GM18951 (cell line): ENCODE measurements around the gene EFEMP1.

Experiments
- POLR2A ChIP-seq: IDR thresholded peaks from 4 replicates; pipeline ENCODE4 v1.6.1; 2011; ENCODE audit warnings: mild to moderate bottlenecking; ENCODE audit not compliant: insufficient read length, insufficient read depth; ENCODE audit errors: extremely low read depth
- in situ Hi-C: fragments of 300-500 bp; cut with MboI; formaldehyde crosslinking; loops from one replicate; pipeline ENCODE4 v1.12.0; 2022; ENCODE audit warnings: low sequenced_read_pairs, mixed read lengths, inconsistent platforms; ENCODE audit not compliant: unreplicated experiment

EFEMP1 gene

GRCh38 chr2:55862673-55863390 lies 60.8 kb downstream of the EFEMP1 start:
- TF ChIP-seq POLR2A = no peak
- in situ Hi-C loops = no loop called here

GRCh38 chr2:55862246-55862645 lies 61.3 kb downstream of the EFEMP1 start:
- no peak for TF ChIP-seq POLR2A
- in situ Hi-C loops = no loop called here

- no peak for TF ChIP-seq POLR2A
- in situ Hi-C loops = no loop called here
These were observed 61.8 kb downstream of the EFEMP1 start for GRCh38 chr2:55861733-55862132.

- in situ Hi-C loops = no loop called here
- no peak for TF ChIP-seq POLR2A
These were observed 62.8 kb downstream of the EFEMP1 start for GRCh38 chr2:55860832-55861231.

GRCh38 chr2:55859875-55860274 lies 63.7 kb downstream of the EFEMP1 start:
- TF ChIP-seq POLR2A = no peak
- in situ Hi-C loops = no loop called here

GRCh38 chr2:55857766-55858165 lies 65.8 kb downstream of the EFEMP1 start:
- in situ Hi-C loops = no loop called here
- no peak for TF ChIP-seq POLR2A

GRCh38 chr2:55856936-55857335 lies 66.6 kb downstream of the EFEMP1 start:
- TF ChIP-seq POLR2A = no peak
- in situ Hi-C loops = no loop called here

GRCh38 chr2:55848096-55848495 lies 75.5 kb downstream of the EFEMP1 start:
- in situ Hi-C loops = no loop called here
- no peak for TF ChIP-seq POLR2A

- in situ Hi-C loops = no loop called here
- no peak for TF ChIP-seq POLR2A
These were observed 77.2 kb downstream of the EFEMP1 start for GRCh38 chr2:55846426-55846825.

GRCh38 chr2:55844986-55845385 lies 78.6 kb downstream of the EFEMP1 start:
- in situ Hi-C loops = no loop called here
- TF ChIP-seq POLR2A = no peak

GRCh38 chr2:55843994-55844345 lies 79.6 kb downstream of the EFEMP1 start:
- in situ Hi-C loops = no loop called here
- TF ChIP-seq POLR2A = no peak

- no peak for TF ChIP-seq POLR2A
- in situ Hi-C loops = no loop called here
These were observed 80.2 kb downstream of the EFEMP1 start for GRCh38 chr2:55843096-55843993.

- in situ Hi-C loops = no loop called here
- no peak for TF ChIP-seq POLR2A
These were observed 81.5 kb downstream of the EFEMP1 start for GRCh38 chr2:55842046-55842445.

GRCh38 chr2:55840460-55840859 lies 83.1 kb downstream of the EFEMP1 start:
- in situ Hi-C loops = no loop called here
- TF ChIP-seq POLR2A = no peak

- in situ Hi-C loops = no loop called here
- no peak for TF ChIP-seq POLR2A
These were observed 84.3 kb downstream of the EFEMP1 start for GRCh38 chr2:55839182-55839819.
